BLaER1 treated with 17β-estradiol and CSF1 and Interleukin-3, amounts not matched to agents 10 nM and 100 nM (cell line): ENCODE data around the gene TCF4.
A peak's percentile ranks its signal among the peaks of the same experiment; 100 is the strongest.

Experiments
- H3K27ac ChIP-seq, 11 experiments: shearing (Covaris generic); formaldehyde crosslinking; 2 replicates each; pipeline ENCODE4 v1.8.1; 2022
- H3K27me3 ChIP-seq, 11 experiments: shearing (Covaris generic); formaldehyde crosslinking; 2 replicates each; pipeline ENCODE4 v1.8.1; 2022
- H3K36me3 ChIP-seq, 11 experiments: shearing (Covaris generic); formaldehyde crosslinking; 2 replicates each; pipeline ENCODE4 v1.8.1; 2022
- H3K4me1 ChIP-seq, 10 experiments: shearing (Covaris generic); formaldehyde crosslinking; 2 replicates each; pipeline ENCODE4 v1.8.1; 2022
- H3K4me2 ChIP-seq, 11 experiments: shearing (Covaris generic); formaldehyde crosslinking; 2 replicates each; pipeline ENCODE4 v1.8.1; 2022
- H3K4me3 ChIP-seq, 10 experiments: shearing (Covaris generic); formaldehyde crosslinking; 2 replicates each; pipeline ENCODE4 v1.8.1; 2022
- H3K9ac ChIP-seq, 11 experiments: shearing (Covaris generic); formaldehyde crosslinking; 2 replicates each; pipeline ENCODE4 v1.8.1; 2022
- H3K9me3 ChIP-seq, 11 experiments: shearing (Covaris generic); formaldehyde crosslinking; replicated peaks in 1 of 11; 2 replicates each; pipeline ENCODE4 v1.8.1; 2022
- H4K20me1 ChIP-seq, 11 experiments: shearing (Covaris generic); formaldehyde crosslinking; 2 replicates each; pipeline ENCODE4 v1.8.1; 2022
- Cebpa-rat ChIP-seq, 11 experiments: shearing (Covaris generic); IDR thresholded peaks; 2 replicates each; pipeline ENCODE4 v1.8.1; 2022

TCF4 gene

DNA sequence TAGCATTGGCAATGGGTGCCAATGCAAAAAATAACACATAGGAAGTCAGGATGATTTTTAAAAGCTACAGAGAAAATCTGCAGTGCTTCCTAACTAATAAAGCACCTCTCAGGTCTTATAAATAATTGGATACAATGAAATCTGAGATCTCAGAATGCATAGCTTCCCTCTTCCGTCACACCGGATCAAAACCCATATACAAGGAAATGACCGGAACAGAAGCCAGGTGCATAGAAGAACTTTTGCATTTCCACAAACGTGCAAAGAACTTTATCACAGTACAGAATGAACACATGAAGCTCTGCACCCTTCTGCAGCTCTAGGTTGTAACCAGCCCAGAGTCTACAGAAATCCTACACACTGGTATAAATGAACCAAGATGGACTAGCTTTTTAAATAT is 145.4 kb downstream of the TCF4 start:
- peak overlapping the region in 10 of 11 experiments; percentile 3 to 47 (median 16); a peak in 12 of 22 replicates for H3K4me2 ChIP-seq
- peaks cover 0 to 95% (median 47%) of the 10 kb centered on the region in 11 experiments; a peak in 14 of 22 replicates for H4K20me1 ChIP-seq

DNA sequence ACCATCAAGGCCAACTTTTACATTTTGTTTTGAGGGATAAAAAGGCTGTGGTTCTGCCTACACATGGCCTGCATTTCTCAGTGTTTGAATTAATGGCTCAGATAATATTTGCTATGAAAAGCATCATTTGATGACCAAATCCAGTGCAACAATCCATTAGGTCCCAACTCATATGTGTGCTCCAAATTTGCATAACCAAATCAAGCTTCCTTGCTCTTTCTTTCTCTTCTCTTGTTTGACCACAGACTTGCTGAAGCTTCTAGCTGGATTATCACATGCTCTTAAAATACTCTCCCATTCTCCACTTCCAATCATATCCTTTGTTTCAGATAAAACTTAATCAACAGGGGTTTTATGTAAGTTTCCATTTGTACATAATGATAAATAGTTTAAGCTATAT is 147.0 kb downstream of the TCF4 start:
- H4K20me1 ChIP-seq, result peaks cover 0 to 97% (median 43%) of the 10 kb centered on the region in 11 experiments; a peak in 14 of 22 replicates
- no peak overlapping the region for H3K9ac ChIP-seq
- no peak overlapping the region for H3K4me3 ChIP-seq
- peak overlapping the region in 9 of 11 experiments; percentile 1 to 40 (median 20); a peak in 12 of 22 replicates for H3K4me2 ChIP-seq
- peaks cover 29 to 53% (median 47%) of the 10 kb centered on the region in 10 experiments for H3K4me1 ChIP-seq
- H3K27me3 ChIP-seq, result no peaks in the 10 kb centered on the region
- peaks cover 8 to 62% (median 32%) of the 10 kb centered on the region in 11 experiments for H3K9me3 ChIP-seq
- no peak for TF ChIP-seq Cebpa-rat (IDR thresholded peaks at IDR 0.05)
- H3K27ac ChIP-seq, result no peak overlapping the region
- peaks cover 7 to 76% (median 49%) of the 10 kb centered on the region in 11 experiments for H3K36me3 ChIP-seq

More for the DNA sequence above, 145.4 kb downstream of the TCF4 start:
- no peak for TF ChIP-seq Cebpa-rat (IDR thresholded peaks at IDR 0.05)
- Histone ChIP-seq H3K36me3 (peaks cover 13 to 87% (median 51%) of the 10 kb centered on the region in 11 experiments), H3K9ac (no peak overlapping the region), H3K9me3 (peaks cover 12 to 64% (median 43%) of the 10 kb centered on the region in 11 experiments), H3K4me3 (no peak overlapping the region), H3K27me3 (no peaks in the 10 kb centered on the region), H3K27ac (no peak overlapping the region), H3K4me1 (peaks cover 29 to 59% (median 49%) of the 10 kb centered on the region in 10 experiments)

DNA sequence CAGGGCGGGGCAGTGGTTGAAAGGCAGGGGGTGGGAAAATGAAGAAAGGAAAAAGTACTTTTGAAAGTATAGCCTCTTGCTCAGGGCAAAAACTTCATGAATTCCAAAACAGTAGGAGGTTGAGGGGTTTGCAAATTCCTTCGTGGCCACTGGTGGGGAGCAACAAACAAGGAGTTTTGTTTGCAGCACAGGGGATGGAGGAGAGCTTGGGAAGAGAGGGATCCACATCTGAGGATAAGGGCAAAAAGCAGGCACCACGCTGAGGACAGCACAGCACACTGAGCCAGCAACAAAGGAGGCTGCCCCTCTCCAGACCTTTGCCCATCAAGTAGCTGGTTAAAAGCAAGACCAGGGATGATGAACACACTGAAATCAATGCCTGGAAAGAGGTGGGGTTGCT is 148.9 kb downstream of the TCF4 start:
- Histone ChIP-seq H3K27me3 (no peaks in the 10 kb centered on the region), H3K9ac (no peak overlapping the region), H4K20me1 (peaks cover 0 to 93% (median 32%) of the 10 kb centered on the region in 11 experiments; a peak in 15 of 22 replicates), H3K4me2 (no peak overlapping the region), H3K4me1 (peaks cover 29 to 57% (median 51%) of the 10 kb centered on the region in 10 experiments), H3K27ac (no peak overlapping the region), H3K4me3 (no peak overlapping the region), H3K36me3 (peaks cover 0 to 68% (median 40%) of the 10 kb centered on the region in 11 experiments; a peak in 16 of 22 replicates), H3K9me3 (peaks cover 0 to 53% (median 24%) of the 10 kb centered on the region in 11 experiments; a peak in 12 of 22 replicates)
- TF ChIP-seq Cebpa-rat (IDR thresholded peaks at IDR 0.05), result no peak

- Histone ChIP-seq H3K27ac (0 out of 22 replicates have a peak overlapping the region, but pooled peaks of 1 of the 11 experiments have one; percentile 8), H3K4me1 (peaks cover 22 to 63% (median 47%) of the 10 kb centered on the region in 10 experiments), H3K4me2 (peak overlapping the region in 1 of 11 experiments; percentile 9; a peak in 1 of 22 replicates), H3K9ac (no peak overlapping the region), H4K20me1 (peaks cover 0 to 85% (median 12%) of the 10 kb centered on the region in 11 experiments; a peak in 9 of 22 replicates), H3K36me3 (peaks cover 0 to 79% (median 36%) of the 10 kb centered on the region in 11 experiments; a peak in 16 of 22 replicates), H3K4me3 (no peak overlapping the region), H3K27me3 (no peaks in the 10 kb centered on the region), H3K9me3 (peaks cover 0 to 64% (median 22%) of the 10 kb centered on the region in 11 experiments; a peak in 12 of 22 replicates)
- no peak for TF ChIP-seq Cebpa-rat (IDR thresholded peaks at IDR 0.05)
Observed at GRCh38 chr18:55435592-55435991, 152.4 kb downstream of the TCF4 start.

GRCh38 chr18:55433648-55434047 is 154.3 kb downstream of the TCF4 start:
- H3K27ac ChIP-seq, result peak overlapping the region in 1 of 11 experiments; percentile 35; a peak in 2 of 22 replicates

DNA sequence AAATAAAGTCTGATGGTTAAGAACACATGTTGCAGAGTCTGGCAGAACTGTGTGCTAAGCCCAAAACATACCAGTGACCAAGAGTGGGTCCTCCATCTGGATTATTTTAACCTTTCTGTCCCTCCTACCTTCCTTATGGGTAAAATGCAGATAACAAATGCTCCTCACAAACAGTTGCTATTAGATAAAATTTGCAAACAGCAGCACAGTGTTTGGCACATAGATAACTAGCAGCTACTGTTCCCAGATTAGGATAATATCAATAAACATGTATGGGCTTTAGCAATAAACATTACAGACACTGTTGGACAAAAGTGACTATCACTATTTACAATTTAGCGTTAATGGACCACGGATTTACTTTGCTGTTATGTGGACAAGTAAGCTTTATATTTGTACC is 154.9 kb downstream of the TCF4 start:
- Histone ChIP-seq H3K27ac (peak overlapping the region in 1 of 11 experiments; percentile 35; a peak in 2 of 22 replicates), H4K20me1 (peaks cover 0 to 71% (median 12%) of the 10 kb centered on the region in 11 experiments; a peak in 8 of 22 replicates), H3K4me1 (peaks cover 13 to 55% (median 33%) of the 10 kb centered on the region in 10 experiments), H3K36me3 (peaks cover 0 to 79% (median 45%) of the 10 kb centered on the region in 11 experiments; a peak in 15 of 22 replicates), H3K4me2 (peak overlapping the region; percentile 19 to 65 (median 47); a peak in 20 of 22 replicates), H3K9me3 (peaks cover 0 to 61% (median 25%) of the 10 kb centered on the region in 11 experiments; a peak in 14 of 22 replicates), H3K9ac (no peak overlapping the region; a peak in 1 of 22 replicates), H3K27me3 (no peaks in the 10 kb centered on the region), H3K4me3 (no peak overlapping the region)
- no peak for TF ChIP-seq Cebpa-rat (IDR thresholded peaks at IDR 0.05)

More at GRCh38 chr18:55433648-55434047, 154.3 kb downstream of the TCF4 start:
- peak overlapping the region in 1 of 11 experiments; percentile 32; a peak in 1 of 22 replicates for H3K9ac ChIP-seq
- peaks cover 0 to 79% (median 40%) of the 10 kb centered on the region in 11 experiments; a peak in 15 of 22 replicates for H3K36me3 ChIP-seq
- H3K27me3 ChIP-seq, result no peaks in the 10 kb centered on the region
- no peak overlapping the region for H3K4me3 ChIP-seq
- peaks cover 0 to 65% (median 29%) of the 10 kb centered on the region in 11 experiments; a peak in 14 of 22 replicates for H3K9me3 ChIP-seq
- H3K4me2 ChIP-seq, result peak overlapping the region; percentile 19 to 65 (median 47); a peak in 20 of 22 replicates
- H4K20me1 ChIP-seq, result peaks cover 0 to 73% (median 12%) of the 10 kb centered on the region in 11 experiments; a peak in 8 of 22 replicates
- TF ChIP-seq Cebpa-rat (IDR thresholded peaks at IDR 0.05), result no peak
- H3K4me1 ChIP-seq, result peaks cover 13 to 52% (median 33%) of the 10 kb centered on the region in 10 experiments

- Histone ChIP-seq H3K27me3 (no peaks in the 10 kb centered on the region), H3K9ac (no peak overlapping the region), H3K4me3 (no peak overlapping the region; a peak in 1 of 20 replicates), H3K4me1 (peaks cover 13 to 62% (median 33%) of the 10 kb centered on the region in 10 experiments), H3K4me2 (peak overlapping the region in 5 of 11 experiments; percentile 24 to 66 (median 60); a peak in 7 of 22 replicates), H3K9me3 (peaks cover 0 to 54% (median 24%) of the 10 kb centered on the region in 11 experiments; a peak in 14 of 22 replicates), H4K20me1 (peaks cover 0 to 73% (median 12%) of the 10 kb centered on the region in 11 experiments; a peak in 7 of 22 replicates), H3K27ac (no peak overlapping the region), H3K36me3 (peaks cover 0 to 78% (median 51%) of the 10 kb centered on the region in 11 experiments; a peak in 15 of 22 replicates)
- TF ChIP-seq Cebpa-rat (IDR thresholded peaks at IDR 0.05), result no peak
Observed at GRCh38 chr18:55432307-55433040, 155.5 kb downstream of the TCF4 start.

DNA sequence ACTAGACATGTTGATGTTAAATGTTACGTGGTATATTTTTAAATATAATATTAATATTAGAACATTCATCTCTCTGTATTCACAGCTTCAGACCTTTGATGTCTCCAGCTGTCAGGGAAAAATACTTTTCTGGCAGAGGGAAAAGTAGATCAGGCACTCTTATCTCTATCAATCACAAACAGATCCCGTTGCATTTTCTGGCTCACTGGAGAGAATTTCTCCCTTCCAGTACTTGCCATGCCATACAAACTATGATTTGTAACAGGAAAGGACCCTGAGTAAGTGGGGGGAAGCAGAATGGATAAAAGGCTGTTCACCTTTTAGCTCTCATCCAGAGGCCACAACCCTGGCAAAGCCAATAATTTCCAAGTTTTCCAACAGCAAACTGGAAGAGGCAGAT is 158.0 kb downstream of the TCF4 start:
- H3K27ac ChIP-seq, result peak overlapping the region in 2 of 11 experiments; percentile 14 to 17; a peak in 2 of 22 replicates

More for the DNA sequence above, 158.0 kb downstream of the TCF4 start:
- Histone ChIP-seq H3K36me3 (peaks cover 0 to 57% (median 33%) of the 10 kb centered on the region in 11 experiments; a peak in 14 of 22 replicates), H3K27me3 (no peaks in the 10 kb centered on the region), H3K9ac (no peak overlapping the region), H3K4me1 (peaks cover 12 to 79% (median 54%) of the 10 kb centered on the region in 10 experiments), H4K20me1 (peaks cover 0 to 72% (median 19%) of the 10 kb centered on the region in 11 experiments; a peak in 9 of 22 replicates), H3K9me3 (peaks cover 0 to 34% (median 16%) of the 10 kb centered on the region in 11 experiments; a peak in 12 of 22 replicates), H3K4me2 (peak overlapping the region in 2 of 11 experiments; percentile 25 to 66; a peak in 2 of 22 replicates), H3K4me3 (no peak overlapping the region)
- TF ChIP-seq Cebpa-rat (IDR thresholded peaks at IDR 0.05), result no peak
